Osteoblast (primary cell): ENCODE data around the gene FNDC4. TPM values are rescaled to one million over a fixed set of nuclear protein-coding genes. Genes with fewer than 3 reads are reported as not detected.
A peak's percentile ranks its signal among the peaks of the same experiment; 100 is the strongest.
"Not testable (repeated sequence)": the region's sequence is repeated elsewhere in the genome, so short reads cannot be mapped to it uniquely, and the experiment has no call there.

Experiments used
- DNase-seq: peaks from one replicate; pipeline ENCODE4 v3.0.0; 2011; ENCODE audit warnings: low spot score, mixed read lengths; ENCODE audit not compliant: insufficient read length; ENCODE audit errors: missing footprints
- H2AFZ ChIP-seq: 2 replicates; pipeline ENCODE4 v1.6.0; 2011; ENCODE audit warnings: mild to moderate bottlenecking, low read length
- H3K27ac ChIP-seq: 2 replicates; pipeline ENCODE4 v1.5.1; 2011; ENCODE audit warnings: mild to moderate bottlenecking, low read depth, low read length, moderate library complexity
- H3K27me3 ChIP-seq: 2 replicates; pipeline ENCODE4 v1.6.0; 2012; ENCODE audit warnings: mild to moderate bottlenecking, control low read depth, inconsistent platforms, low read length, moderate library complexity; ENCODE audit not compliant: insufficient read depth
- H3K36me3 ChIP-seq: 2 replicates; pipeline ENCODE4 v1.5.1; 2011; ENCODE audit warnings: mild to moderate bottlenecking, low read length, control low read depth, moderate library complexity; ENCODE audit not compliant: insufficient read depth
- H3K4me1 ChIP-seq: 2 replicates; pipeline ENCODE4 v1.5.1; 2011; ENCODE audit warnings: mild to moderate bottlenecking, low read length, control low read depth, moderate library complexity; ENCODE audit not compliant: insufficient read depth
- H3K4me2 ChIP-seq: 2 replicates; pipeline ENCODE4 v1.6.0; 2011; ENCODE audit warnings: mild to moderate bottlenecking, low read length; ENCODE audit not compliant: insufficient read depth
- H3K4me3 ChIP-seq: fragments of 200-600 bp; sonication (generic); 3 replicates; pipeline ENCODE4 v1.5.1; 2012; ENCODE audit warnings: mild to moderate bottlenecking, low read length, inconsistent platforms; ENCODE audit not compliant: insufficient read depth
- H3K79me2 ChIP-seq: 2 replicates; pipeline ENCODE4 v1.6.0; 2012; ENCODE audit warnings: mild to moderate bottlenecking, low read length, control low read depth, inconsistent platforms; ENCODE audit not compliant: insufficient read depth
- H3K9me3 ChIP-seq: 2 replicates; pipeline ENCODE4 v1.5.1; 2011; ENCODE audit warnings: low read depth, low read length, control low read depth
- H4K20me1 ChIP-seq: 2 replicates; pipeline ENCODE4 v1.6.0; 2012; ENCODE audit warnings: mild to moderate bottlenecking, low read length, control low read depth; ENCODE audit not compliant: insufficient read depth
- total RNA-seq: library from RNA; depleted of rRNA; stranded (reverse); fragments of >200 nt; gene quantifications from 2 replicates; pipeline ENCODE4 v1.2.3, GENCODE V29; 2012
- TF ChIP-seq, protein P1 (sequence below): IDR thresholded peaks from 2 replicates; pipeline ENCODE4 v1.5.1; 2011; ENCODE audit warnings: mild to moderate bottlenecking, low read depth, low read length, moderate library complexity; ENCODE audit errors: extremely low read depth

The FNDC4 gene, protein sequence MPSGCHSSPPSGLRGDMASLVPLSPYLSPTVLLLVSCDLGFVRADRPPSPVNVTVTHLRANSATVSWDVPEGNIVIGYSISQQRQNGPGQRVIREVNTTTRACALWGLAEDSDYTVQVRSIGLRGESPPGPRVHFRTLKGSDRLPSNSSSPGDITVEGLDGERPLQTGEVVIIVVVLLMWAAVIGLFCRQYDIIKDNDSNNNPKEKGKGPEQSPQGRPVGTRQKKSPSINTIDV
- total RNA-seq, result 21.2 and 21.4 TPM in 2 replicates

DNA sequence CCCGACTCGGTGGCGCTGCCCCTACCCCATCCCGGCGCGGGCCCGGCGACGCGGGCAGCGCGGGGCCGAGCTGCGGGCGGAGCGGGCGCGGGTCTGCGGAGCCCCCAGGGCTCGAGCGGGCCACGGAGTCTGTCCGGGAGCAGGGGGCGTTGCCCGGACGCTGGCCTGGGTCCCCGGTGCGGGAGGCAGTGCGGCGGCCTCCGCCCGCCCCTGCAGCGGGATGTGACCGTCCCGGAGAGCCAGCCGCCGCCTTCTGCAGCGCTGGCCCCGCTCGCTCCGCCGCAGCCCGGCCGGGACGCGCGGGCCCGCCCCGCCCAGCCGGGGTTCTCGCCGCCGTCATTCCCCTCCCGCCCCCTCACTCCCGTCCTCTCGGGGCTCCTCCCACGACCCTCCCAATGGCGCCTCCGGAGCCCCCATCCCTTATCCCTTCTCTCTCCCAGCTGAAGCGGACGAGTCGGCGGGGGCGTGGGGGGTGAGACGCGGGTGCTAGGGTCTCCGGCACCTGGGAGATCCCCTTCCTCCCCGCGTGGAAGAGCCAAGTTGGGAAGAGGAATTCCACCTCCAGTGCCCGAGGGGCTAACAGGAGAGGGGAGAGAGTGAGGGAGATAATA, at the start of gene FNDC4:
Gene FNDC4, minus strand, starts transcription at position 257 of the 611 bp plus-strand sequence. CDS start 521 bp downstream, outside the sequence.
- TF ChIP-seq, protein P1, sequence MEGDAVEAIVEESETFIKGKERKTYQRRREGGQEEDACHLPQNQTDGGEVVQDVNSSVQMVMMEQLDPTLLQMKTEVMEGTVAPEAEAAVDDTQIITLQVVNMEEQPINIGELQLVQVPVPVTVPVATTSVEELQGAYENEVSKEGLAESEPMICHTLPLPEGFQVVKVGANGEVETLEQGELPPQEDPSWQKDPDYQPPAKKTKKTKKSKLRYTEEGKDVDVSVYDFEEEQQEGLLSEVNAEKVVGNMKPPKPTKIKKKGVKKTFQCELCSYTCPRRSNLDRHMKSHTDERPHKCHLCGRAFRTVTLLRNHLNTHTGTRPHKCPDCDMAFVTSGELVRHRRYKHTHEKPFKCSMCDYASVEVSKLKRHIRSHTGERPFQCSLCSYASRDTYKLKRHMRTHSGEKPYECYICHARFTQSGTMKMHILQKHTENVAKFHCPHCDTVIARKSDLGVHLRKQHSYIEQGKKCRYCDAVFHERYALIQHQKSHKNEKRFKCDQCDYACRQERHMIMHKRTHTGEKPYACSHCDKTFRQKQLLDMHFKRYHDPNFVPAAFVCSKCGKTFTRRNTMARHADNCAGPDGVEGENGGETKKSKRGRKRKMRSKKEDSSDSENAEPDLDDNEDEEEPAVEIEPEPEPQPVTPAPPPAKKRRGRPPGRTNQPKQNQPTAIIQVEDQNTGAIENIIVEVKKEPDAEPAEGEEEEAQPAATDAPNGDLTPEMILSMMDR, result no peak
- Histone ChIP-seq H3K27ac (peak within 1 kb of the TSS; percentile 85), H3K4me2 (peak within 1 kb of the TSS; percentile 96), H2AFZ (peak within 1 kb of the TSS; percentile 91), H3K4me1 (peaks cover 28% of the 10 kb centered on the region), H3K79me2 (peaks cover 3% of the 10 kb centered on the region), H3K4me3 (peak within 1 kb of the TSS; percentile 76), H3K36me3 (peaks cover 8% of the 10 kb centered on the region), H3K27me3 (no peaks in the 10 kb centered on the region), H3K9me3 (no peaks in the 10 kb centered on the region), H4K20me1 (no peaks in the 10 kb centered on the region)
- DNase-seq, result peak; percentile 91

DNA sequence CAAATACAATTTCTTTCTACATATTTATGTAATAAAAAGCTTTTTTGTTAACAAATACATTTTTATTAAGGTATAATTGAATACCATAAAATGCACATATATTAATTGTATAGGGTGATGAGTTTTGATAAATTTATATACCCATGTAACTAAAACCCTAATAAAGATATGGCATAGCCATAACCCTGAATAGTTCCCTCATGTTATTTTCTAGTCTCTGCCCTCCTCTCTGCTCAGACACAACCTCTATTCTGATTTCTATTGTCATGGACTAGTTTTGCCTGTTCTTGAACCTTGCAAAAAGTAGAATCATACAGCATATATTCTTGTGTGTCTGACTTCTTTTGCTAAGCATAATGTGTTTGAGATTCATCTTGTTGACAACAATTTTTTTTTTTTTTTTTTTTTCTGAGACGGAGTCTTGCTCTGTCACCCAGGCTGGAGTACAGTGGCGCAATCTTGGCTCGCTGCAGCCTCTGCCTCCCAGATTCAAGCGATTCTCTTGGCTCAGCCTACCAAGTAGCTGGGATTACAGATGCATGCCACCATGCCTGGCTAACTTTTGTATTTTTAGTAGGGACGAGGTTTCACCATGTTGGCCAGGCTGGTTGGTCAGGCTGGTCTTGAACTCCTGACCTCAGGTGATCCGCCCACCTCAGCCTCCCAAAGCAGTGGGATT, 49.3 kb upstream of the FNDC4 start:
- no peaks in the 10 kb centered on the region for H3K79me2 ChIP-seq
- DNase-seq, result no peak
- H3K4me1 ChIP-seq, result no peaks in the 10 kb centered on the region
- H4K20me1 ChIP-seq, result no peaks in the 10 kb centered on the region
- H3K4me3 ChIP-seq, result no peak overlapping the region
- no peak overlapping the region for H2AFZ ChIP-seq
- no peaks in the 10 kb centered on the region for H3K27me3 ChIP-seq
- no peaks in the 10 kb centered on the region for H3K9me3 ChIP-seq
- H3K36me3 ChIP-seq, result no peaks in the 10 kb centered on the region
- H3K4me2 ChIP-seq, result no peak overlapping the region
- TF ChIP-seq, protein P1, result no peak
- H3K27ac ChIP-seq, result no peak overlapping the region

DNA sequence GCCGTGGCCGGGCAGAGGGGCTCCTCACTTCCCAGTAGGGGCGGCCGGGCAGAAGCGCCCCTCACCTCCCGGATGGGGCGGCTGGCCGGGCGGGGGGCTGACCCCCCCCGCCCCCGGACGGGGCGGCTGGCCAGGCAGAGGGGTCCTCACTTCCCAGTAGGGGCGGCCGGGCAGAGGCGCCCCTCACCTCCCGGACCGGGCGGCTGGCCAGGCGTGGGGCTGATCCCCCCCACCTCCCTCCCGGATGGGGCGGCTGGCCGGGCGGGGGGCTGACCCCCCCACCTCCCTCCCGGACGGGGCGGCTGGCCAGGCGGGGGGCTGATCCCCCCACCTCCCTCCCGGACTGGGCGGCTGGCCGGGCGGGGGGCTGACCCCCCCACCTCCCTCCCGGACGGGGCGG, 44.6 kb upstream of the FNDC4 start:
- H3K4me2 ChIP-seq, H4K20me1 ChIP-seq, H3K4me1 ChIP-seq, H3K79me2 ChIP-seq, H3K27me3 ChIP-seq, H2AFZ ChIP-seq, DNase-seq, H3K36me3 ChIP-seq, H3K9me3 ChIP-seq, H3K27ac ChIP-seq, H3K4me3 ChIP-seq: not testable (repeated sequence)

DNA sequence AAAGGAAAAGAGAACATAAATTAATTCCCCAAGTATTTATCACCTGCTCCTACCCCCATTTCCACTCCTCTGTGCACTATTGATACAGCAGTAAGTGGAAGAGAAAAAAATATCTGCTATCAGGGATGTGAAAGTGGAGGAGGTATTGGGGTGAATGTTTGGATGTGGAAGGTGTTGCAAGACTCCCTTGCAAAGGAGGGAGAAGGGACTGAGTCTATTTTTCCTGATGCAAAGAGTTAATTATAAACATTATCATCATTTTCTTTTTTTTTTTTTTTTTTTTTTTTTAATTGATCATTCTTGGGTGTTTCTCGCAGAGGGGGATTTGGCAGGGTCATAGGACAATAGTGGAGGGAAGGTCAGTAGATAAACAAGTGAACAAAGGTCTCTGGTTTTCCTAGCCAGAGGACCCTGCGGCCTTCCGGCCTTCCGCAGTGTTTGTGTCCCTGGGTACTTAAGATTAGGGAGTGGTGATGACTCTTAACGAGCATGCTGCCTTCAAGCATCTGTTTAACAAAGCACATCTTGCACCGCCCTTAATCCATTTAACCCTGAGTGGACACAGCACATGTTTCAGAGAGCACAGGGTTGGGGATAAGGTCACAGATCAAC, 43.9 kb upstream of the FNDC4 start:
- H3K4me2 ChIP-seq, H3K4me1 ChIP-seq, H2AFZ ChIP-seq: not testable (repeated sequence)

More for the DNA sequence above, 43.9 kb upstream of the FNDC4 start:
- H3K36me3 ChIP-seq, H3K27ac ChIP-seq, H3K27me3 ChIP-seq, DNase-seq, H3K79me2 ChIP-seq, H3K4me3 ChIP-seq, H3K9me3 ChIP-seq, H4K20me1 ChIP-seq: not testable (repeated sequence)
